A673 (cell line): ENCODE results near the gene DDX51.

ENCODE experiments used
- EZH2 ChIP-seq: fragments of 200-600 bp; sonication (generic); IDR thresholded peaks from 2 replicates; pipeline ENCODE4 v1.6.1; 2017; ENCODE audit warnings: borderline replicate concordance, low read depth, mild to moderate bottlenecking, mixed read lengths, antibody characterized with exemption, low read length; ENCODE audit not compliant: poor library complexity, severe bottlenecking
- TF ChIP-seq, protein P1 (sequence below): fragments of 300-800, 200-600 bp; sonication (generic); conservative IDR thresholded peaks from 2 replicates; pipeline ENCODE4 v1.5.1; 2017; ENCODE audit warnings: low read depth, mild to moderate bottlenecking, antibody characterized with exemption, low read length, moderate library complexity, mixed read lengths

DNA sequence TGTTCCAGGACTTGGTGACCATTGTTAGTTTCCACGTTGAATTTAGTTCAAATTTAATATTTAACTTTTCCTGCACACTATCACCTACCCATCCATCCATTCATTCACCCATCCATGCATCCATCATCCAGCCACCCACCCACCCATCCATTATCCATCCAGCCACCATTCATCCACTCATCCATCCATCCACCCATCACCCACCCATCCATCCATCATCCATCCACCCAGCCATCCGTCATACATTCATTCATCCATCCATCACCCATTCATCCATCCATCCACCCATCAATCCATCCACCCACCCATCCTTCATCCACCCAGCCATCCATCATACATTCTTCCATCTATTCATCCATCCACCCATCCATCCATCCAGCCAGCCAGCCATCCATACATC, 22.0 kb upstream of the DDX51 start:
- TF ChIP-seq, protein P1, sequence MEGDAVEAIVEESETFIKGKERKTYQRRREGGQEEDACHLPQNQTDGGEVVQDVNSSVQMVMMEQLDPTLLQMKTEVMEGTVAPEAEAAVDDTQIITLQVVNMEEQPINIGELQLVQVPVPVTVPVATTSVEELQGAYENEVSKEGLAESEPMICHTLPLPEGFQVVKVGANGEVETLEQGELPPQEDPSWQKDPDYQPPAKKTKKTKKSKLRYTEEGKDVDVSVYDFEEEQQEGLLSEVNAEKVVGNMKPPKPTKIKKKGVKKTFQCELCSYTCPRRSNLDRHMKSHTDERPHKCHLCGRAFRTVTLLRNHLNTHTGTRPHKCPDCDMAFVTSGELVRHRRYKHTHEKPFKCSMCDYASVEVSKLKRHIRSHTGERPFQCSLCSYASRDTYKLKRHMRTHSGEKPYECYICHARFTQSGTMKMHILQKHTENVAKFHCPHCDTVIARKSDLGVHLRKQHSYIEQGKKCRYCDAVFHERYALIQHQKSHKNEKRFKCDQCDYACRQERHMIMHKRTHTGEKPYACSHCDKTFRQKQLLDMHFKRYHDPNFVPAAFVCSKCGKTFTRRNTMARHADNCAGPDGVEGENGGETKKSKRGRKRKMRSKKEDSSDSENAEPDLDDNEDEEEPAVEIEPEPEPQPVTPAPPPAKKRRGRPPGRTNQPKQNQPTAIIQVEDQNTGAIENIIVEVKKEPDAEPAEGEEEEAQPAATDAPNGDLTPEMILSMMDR, result no peak
- no peak for TF ChIP-seq EZH2
